Testis (tissue), 3 donors: Measurements from ENCODE around the gene ACBD6. TPM values are rescaled to one million over a fixed set of nuclear protein-coding genes. Genes with fewer than 3 reads are reported as not detected.

Source experiments
- DNase-seq: peaks from one replicate; pipeline ENCODE4 v3.0.0-alpha.2; 2019
- H3K27ac ChIP-seq, 2 donors: fragments of 200-600 bp; sonication (generic); one replicate each; pipeline ENCODE4 v1.5.1; 2019
- H3K27me3 ChIP-seq: fragments of 200-600 bp; sonication (generic); one replicate; pipeline ENCODE4 v1.5.1; 2019
- H3K36me3 ChIP-seq: fragments of 200-600 bp; sonication (generic); one replicate; pipeline ENCODE4 v1.5.1; 2017; ENCODE audit warnings: low read depth; ENCODE audit errors: missing control alignments
- H3K4me1 ChIP-seq: fragments of 200-600 bp; sonication (generic); one replicate; pipeline ENCODE4 v1.5.1; 2019
- H3K4me3 ChIP-seq, 2 donors: fragments of 200-600 bp; sonication (generic); one replicate each; pipeline ENCODE4 v1.5.1; 2017 to 2019
- H3K9me3 ChIP-seq: fragments of 200-600 bp; sonication (generic); one replicate; pipeline ENCODE4 v1.5.1; 2017
- CTCF ChIP-seq, 3 experiments: fragments of 450-650 bp in 2 of 3; fragments of 200-600 bp in 1 of 3; sonication (generic) in 1 of 3; IDR thresholded peaks; one replicate each; pipeline ENCODE4 v1.5.1; 2016 to 2019; ENCODE audit warnings: antibody characterized with exemption in 3 of 3, mild to moderate bottlenecking in 2 of 3, moderate library complexity in 1 of 3
- POLR2A ChIP-seq: fragments of 450-650 bp; IDR thresholded peaks from one replicate; pipeline ENCODE4 v1.6.1; 2017; ENCODE audit warnings: antibody characterized with exemption, mild to moderate bottlenecking, moderate library complexity
- WGBS, 2 donors: methylation state at CpG; one replicate each; pipeline ENCODE4 v1.1.5; 2018; 5-methylcytosine and 5-hydroxymethylcytosine counted together
- intact Hi-C: fragments of 100-400 bp; cut with DNase I; formaldehyde crosslinking; loops from one replicate; pipeline ENCODE4 v1.15.1; 2023; ENCODE audit warnings: low total_unique reads
- polyA plus RNA-seq: library from polyadenylated mRNA; stranded (reverse); fragments of 350-450 nt; fragmentation: Illumina TruSeq; extraction: RNeasy Lipid Tissue Mini Kit (QIAGEN cat#74804); gene quantifications from one replicate; pipeline ENCODE4 v1.2.3, GENCODE V29; 2014; ENCODE audit warnings: low read depth, low replicate concordance; ENCODE audit not compliant: insufficient read depth
- total RNA-seq, 2 donors: library from RNA; depleted of rRNA; stranded (reverse); fragments of >200 nt; gene quantifications; one replicate each; pipeline ENCODE4 v1.2.3, GENCODE V29; 2016

The ACBD6 gene
- total and polyA plus RNA-seq, 3 donors from 2014 or later = 61.9 to 102 (median 97.2) TPM

GRCh38 chr1:180312926-180313325 is 189.5 kb downstream of the ACBD6 start:
- TF ChIP-seq POLR2A = no peak
- TF ChIP-seq CTCF (IDR thresholded peaks at IDR 0.05) = no peak
- Histone ChIP-seq H3K9me3 (no peaks in the 10 kb centered on the region), H3K27me3 (no peaks in the 10 kb centered on the region), H3K4me1 (no peaks in the 10 kb centered on the region), H3K27ac (no peak overlapping the region), H3K4me3 (no peak overlapping the region), H3K36me3 (no peaks in the 10 kb centered on the region)
- intact Hi-C loops = no loop called here
- 81 to 91% methylated on average over 2 of the region's 2 CpGs for WGBS, 2 donors
- no peak for DNase-seq

DNA sequence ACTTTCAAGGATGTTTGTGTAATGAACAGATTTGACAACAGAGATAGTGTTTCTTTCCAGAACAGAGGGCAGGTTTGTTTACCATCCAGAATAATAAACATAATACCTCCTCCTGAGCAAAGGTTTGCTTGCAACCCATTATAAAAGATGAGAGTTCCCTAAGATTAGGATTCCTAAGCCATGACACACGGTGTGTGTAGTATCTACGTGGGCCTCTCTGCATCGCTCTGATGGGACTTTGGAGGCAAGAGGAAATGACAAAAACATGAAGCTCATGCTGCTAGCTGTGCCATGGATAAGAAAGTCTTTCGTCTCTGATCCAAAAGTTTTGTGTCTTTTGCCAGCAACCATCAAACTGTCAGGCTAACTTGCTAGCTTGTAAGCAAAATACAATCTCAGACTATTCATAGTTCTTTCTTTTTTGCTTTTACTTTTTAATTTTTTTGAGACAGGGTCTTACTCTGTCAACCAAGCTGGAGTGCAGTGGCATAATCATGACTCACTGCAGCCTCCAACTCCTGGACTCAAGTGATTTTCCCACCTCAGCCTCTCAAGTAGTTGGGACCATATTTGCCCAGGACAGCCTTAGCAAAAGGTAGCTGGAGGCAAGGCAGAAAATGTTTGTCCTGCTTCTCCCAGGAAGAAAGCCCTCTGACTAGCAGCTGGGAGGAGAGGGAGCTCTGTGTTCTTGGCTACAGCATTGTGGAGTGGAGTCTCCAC is 191.2 kb downstream of the ACBD6 start:
- no peak overlapping the region for H3K4me3 ChIP-seq
- H3K4me1 ChIP-seq = no peaks in the 10 kb centered on the region
- no peak for DNase-seq
- no peaks in the 10 kb centered on the region for H3K36me3 ChIP-seq
- intact Hi-C loops = no loop called here
- H3K9me3 ChIP-seq = no peaks in the 10 kb centered on the region
- H3K27me3 ChIP-seq = no peaks in the 10 kb centered on the region
- 72 to 85% methylated on average over 4 of the region's 4 CpGs for WGBS, 2 donors
- TF ChIP-seq CTCF (IDR thresholded peaks at IDR 0.05) (no peak), POLR2A (no peak)
- no peak overlapping the region for H3K27ac ChIP-seq

DNA sequence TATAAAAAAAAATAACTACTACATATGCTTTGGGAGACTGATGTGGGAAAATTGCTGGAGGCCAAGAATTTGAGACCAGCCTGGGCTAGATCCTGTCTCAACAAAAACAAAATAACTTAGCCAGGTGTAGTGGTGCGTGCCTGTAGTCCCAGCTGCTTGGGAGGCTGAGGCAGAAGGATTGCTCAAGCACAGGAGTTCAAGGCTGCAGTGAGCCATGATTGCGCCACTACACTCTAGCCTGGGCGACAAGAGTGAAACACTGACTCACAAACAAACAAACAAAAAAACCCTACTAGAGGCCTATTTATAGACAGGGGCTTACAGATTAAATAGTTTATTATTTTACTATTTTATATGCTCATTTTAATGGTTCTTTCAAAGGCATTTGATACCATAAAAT is 192.3 kb downstream of the ACBD6 start:
- intact Hi-C loops = no loop called here
- 89 to 95% methylated on average over 3 of the region's 3 CpGs for WGBS, 2 donors
- Histone ChIP-seq H3K36me3 (no peaks in the 10 kb centered on the region), H3K27me3 (no peaks in the 10 kb centered on the region), H3K27ac (no peak overlapping the region), H3K4me3 (no peak overlapping the region), H3K9me3 (no peaks in the 10 kb centered on the region), H3K4me1 (no peaks in the 10 kb centered on the region)
- TF ChIP-seq POLR2A = no peak
- TF ChIP-seq CTCF (IDR thresholded peaks at IDR 0.05) = no peak
- DNase-seq = no peak

GRCh38 chr1:180309338-180309737 is 193.0 kb downstream of the ACBD6 start:
- Histone ChIP-seq H3K36me3 (no peaks in the 10 kb centered on the region), H3K4me3 (no peak overlapping the region), H3K27me3 (no peaks in the 10 kb centered on the region), H3K27ac (no peak overlapping the region), H3K4me1 (no peaks in the 10 kb centered on the region), H3K9me3 (no peaks in the 10 kb centered on the region)
- intact Hi-C loops = no loop called here
- TF ChIP-seq CTCF (IDR thresholded peaks at IDR 0.05) (no peak), POLR2A (no peak)
- no peak for DNase-seq
- 82 to 86% methylated on average over 1 of the region's 1 CpG for WGBS, 2 donors

DNA sequence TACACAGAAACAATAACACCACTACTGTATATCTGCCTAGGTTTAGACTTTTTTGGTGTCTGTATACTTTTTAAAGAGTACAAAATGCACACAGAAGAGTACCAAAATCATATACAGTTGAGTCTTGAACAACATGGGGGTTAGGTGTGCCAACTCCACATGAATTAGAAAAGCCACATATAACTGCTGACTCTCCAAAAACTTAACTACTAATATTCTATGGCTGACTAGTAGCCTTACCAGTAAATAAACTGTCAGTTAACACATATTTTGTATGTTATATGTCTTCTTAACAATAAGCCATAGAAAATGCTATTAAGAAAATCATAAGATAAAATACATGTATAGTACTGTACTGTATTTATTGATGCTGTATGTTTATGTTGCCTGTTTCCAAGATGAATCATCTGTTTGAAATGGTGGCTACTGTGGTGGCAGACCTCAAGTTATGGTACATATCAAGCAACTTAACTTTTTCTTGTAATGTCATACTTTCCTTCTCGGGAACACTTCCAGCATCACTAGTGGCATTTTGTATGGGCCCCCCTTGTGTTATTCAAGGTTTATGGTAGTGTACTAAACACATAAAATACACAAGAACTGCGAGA is 201.1 kb downstream of the ACBD6 start:
- no peak for DNase-seq
- no peaks in the 10 kb centered on the region for H3K4me1 ChIP-seq
- WGBS, 2 donors = 92 to 94% methylated on average over 2 of the region's 2 CpGs
- intact Hi-C loops = no loop called here
- H3K27ac ChIP-seq = no peak overlapping the region
- no peaks in the 10 kb centered on the region for H3K36me3 ChIP-seq
- H3K4me3 ChIP-seq = no peak overlapping the region
- no peaks in the 10 kb centered on the region for H3K9me3 ChIP-seq
- TF ChIP-seq CTCF (IDR thresholded peaks at IDR 0.05) = no peak
- H3K27me3 ChIP-seq = no peaks in the 10 kb centered on the region
